Skin epidermis (tissue), 12 donors: ENCODE data around the gene SEC14L5.
"Not testable (repeated sequence)": the region's sequence is repeated elsewhere in the genome, so short reads cannot be mapped to it uniquely, and the experiment has no call there.

Source experiments
- H3K27ac ChIP-seq, 21 experiments: fragments of 200-600 bp; sonication (generic) in 11 of 21; one replicate each; pipeline ENCODE4 v1.5.0; 2020; ENCODE audit warnings: mild to moderate bottlenecking in 3 of 21, inconsistent platforms in 2 of 21, moderate library complexity in 2 of 21
- H3K4me3 ChIP-seq, 7 experiments: fragments of 200-600 bp; sonication (generic) in 2 of 7; one replicate each; pipeline ENCODE4 v1.5.0; 2020; ENCODE audit warnings: inconsistent platforms in 2 of 7, mild to moderate bottlenecking in 2 of 7, moderate library complexity in 1 of 7

The SEC14L5 gene

DNA sequence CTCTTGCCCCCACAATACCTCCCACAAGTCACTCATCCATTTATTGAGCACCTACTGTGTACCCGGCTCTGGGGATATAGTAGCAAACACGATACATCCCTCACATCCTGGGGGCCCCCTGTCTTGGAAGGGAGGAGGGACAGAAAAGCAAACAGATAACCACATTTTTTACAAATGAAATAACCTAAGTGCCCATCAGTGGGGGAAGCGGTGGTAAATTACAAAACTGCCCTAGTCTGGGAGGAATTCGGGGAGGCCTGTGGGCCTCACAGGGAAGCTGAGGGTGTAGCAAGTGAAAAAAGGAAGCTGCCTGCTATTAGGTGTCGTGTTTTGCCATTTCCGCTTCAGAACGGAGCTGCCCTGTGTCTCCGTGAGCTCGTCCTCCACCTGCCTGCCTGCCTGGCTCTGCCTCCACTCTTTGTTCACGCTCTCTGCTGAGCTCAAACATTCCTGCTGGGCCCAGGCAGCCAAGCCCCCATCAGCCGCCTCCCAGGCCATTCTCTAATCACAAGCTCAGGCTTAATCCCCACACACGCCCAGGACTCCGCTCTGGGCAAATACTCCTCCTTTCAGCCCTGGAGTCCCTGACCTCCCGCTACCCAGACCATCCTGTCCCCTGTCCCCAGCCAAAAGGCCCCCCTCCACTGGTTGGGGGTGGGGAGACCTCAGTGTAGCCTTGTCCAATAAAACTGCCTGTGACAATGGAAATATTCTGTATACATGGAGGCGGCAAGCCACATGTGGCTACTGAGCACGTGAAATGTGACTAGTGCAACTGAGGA lies 10.2 kb upstream of the SEC14L5 start:
- no peak overlapping the region for H3K4me3 ChIP-seq
- peak overlapping the region in 2 of 21 experiments; percentile 6 to 46 for H3K27ac ChIP-seq

DNA sequence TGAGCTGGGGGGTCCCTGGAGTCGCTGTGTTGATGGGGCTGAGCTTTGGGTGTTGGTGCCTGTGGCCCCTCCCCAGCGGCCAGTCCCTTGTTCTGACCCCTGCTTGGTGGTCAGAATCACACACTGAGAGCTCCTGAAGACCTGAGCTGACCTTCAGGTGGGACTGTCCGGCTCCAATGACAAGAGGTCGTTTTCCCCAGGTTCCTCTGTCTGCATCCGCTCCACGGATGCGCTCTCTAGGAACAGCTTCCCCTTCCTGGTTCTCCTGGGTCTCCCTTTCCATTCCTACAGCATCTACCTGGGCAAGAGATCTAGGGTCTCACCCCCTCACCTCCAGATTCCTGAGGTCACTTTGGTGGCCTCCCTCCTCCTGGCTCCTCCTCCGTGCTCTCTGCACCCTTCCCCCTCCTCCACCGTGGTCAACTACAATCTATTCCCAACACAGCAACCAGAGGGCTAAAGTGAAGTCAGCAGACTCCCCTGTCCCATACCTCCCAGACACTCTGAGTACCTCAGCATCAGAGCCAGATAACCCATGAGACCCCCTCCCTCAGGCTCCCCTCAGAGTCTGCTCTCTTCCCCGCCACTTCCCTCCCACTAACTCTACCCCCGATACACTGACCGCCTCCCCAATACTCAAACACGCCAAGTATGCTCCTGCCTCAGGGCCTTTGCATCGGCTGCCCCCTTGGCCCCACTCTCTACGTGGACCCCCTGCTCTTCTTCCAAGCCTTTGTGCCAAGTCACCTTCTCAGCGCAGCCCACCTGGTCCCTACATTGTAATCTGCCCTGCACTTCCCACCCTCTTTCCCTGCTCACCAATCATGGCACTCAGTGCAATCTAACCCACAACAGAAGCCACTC lies 9.0 kb upstream of the SEC14L5 start:
- no peak overlapping the region for H3K27ac ChIP-seq
- no peak overlapping the region for H3K4me3 ChIP-seq

GRCh38 chr16:4949986-4950385 lies 8.1 kb upstream of the SEC14L5 start:
- H3K4me3 ChIP-seq, result no peak overlapping the region
- H3K27ac ChIP-seq, result no peak overlapping the region

DNA sequence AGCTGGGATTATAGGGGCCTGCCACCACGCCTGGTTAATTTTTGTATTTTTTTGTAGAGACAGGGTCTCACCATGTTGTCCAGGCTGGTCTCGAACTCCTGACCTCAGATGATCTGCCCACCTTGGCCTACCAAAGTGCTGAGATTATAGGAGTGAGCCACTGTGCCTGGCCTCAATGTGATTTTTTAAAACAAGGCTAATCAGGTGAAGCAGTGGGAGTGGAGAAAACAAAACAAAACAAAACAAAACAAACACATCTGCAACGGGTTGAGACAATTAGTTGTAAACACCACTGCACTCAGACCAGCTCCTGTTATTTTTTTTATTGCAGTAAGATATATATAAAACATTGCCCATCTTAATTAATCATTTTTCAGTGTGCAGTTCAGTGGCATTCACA lies 6.5 kb upstream of the SEC14L5 start:
- not testable (repeated sequence) for H3K27ac ChIP-seq, H3K4me3 ChIP-seq

DNA sequence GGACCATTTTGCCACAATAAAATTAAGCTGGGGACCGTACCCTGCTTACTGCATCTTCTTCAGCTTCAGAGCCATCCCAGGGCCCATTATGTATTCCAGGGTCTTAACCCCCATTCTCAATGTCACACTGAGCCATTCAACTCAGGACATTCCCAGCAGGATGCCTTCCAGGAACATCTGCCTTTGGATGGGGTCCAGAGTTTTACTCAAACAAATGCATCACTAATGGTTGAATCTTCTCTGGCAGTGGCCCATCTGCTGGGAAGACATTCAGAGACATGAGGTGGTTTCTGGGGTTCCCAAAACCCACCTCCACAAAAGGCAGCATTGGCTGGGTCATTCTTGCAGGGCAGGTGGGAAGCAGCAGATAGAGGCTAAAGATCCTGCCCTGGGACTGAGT lies 3.4 kb upstream of the SEC14L5 start:
- H3K4me3 ChIP-seq, result no peak overlapping the region
- H3K27ac ChIP-seq, result no peak overlapping the region

DNA sequence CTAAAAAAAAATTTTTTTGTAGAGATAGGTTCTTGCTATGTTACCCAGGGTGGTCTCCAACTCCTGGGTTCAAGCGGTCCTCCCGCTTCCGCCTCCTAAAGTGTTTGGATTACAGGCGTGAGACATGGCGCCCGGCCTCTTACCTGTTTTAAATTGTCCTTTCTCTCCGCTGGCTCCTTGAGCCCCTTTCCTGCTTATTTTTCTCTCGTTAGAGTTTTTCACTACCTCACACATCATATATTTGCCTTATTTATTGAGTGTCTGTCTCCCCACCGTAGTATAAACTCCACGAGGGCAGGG lies 760 bp upstream of the SEC14L5 start:
- peak overlapping the region; percentile 21 to 52 (median 30) for H3K4me3 ChIP-seq
- peak overlapping the region in 2 of 21 experiments; percentile 1 to 29 for H3K27ac ChIP-seq

- H3K27ac ChIP-seq, result no peak overlapping the region
- H3K4me3 ChIP-seq, result peak overlapping the region; percentile 2 to 52 (median 30)
Observed at GRCh38 chr16:4958510-4959438, 644 bp downstream of the SEC14L5 start.

- Histone ChIP-seq H3K27ac (no peak overlapping the region), H3K4me3 (no peak overlapping the region)
Observed at GRCh38 chr16:4960579-4960978, 2.4 kb downstream of the SEC14L5 start.

- Histone ChIP-seq H3K4me3 (no peak overlapping the region), H3K27ac (no peak overlapping the region)
Observed at GRCh38 chr16:4962716-4963115, 4.6 kb downstream of the SEC14L5 start.

DNA sequence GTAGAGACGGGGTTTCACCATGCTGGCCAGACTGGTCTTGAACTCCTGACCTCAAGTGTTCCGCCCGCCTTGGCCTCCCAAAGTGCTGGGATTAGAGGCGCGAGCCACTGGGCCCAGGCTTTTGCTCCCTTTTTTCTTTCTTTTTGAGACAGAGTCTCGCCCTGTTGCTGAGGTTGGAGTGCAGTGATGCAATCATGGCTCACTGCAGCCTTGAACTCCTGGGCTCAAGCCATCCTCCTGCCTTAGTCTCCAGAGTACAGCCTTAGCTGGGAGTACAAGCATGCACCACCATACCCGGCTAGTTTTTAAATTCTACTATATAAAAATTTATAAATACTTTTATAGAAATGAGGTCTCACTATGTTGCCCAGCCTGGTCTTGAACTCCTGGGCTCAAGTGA lies 5.4 kb downstream of the SEC14L5 start:
- H3K27ac ChIP-seq, H3K4me3 ChIP-seq: not testable (repeated sequence)

DNA sequence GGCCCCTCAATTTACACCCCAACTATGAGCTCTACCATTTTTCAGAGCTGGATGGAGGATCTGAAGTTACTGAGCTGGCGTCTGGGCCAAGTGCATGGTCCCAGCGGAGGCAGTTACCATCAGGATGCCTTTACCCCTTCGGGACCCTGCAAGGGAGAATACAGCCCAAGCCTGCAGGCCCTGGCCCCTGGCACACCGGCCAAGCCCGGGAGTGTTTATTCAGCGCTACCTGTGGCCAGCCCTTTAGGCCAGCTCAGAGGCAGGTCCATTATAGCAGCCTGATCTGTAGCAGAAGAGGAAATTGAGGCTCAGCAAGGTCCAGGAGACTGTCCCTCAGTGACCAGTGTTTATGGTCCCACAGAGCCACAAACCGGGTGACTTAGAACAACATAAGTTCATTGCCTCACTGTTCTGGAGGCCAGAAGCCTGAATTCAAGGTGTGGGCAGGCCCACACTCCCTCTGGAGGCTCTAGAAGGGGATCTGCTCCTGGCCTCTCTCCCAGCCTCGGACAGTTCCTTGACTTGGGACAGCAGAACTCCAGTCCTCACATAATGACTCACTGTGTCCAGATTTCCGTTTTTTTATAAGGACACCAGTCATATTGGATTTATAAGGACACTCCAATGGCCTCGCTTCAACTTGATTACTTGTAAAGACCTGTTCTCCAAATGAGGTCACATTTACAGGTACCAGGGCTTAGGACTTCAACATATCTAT lies 8.8 kb downstream of the SEC14L5 start:
- no peak overlapping the region for H3K27ac ChIP-seq
- H3K4me3 ChIP-seq, result no peak overlapping the region

GRCh38 chr16:4968278-4968677 lies 10.1 kb downstream of the SEC14L5 start:
- H3K27ac ChIP-seq, H3K4me3 ChIP-seq: not testable (repeated sequence)

- Histone ChIP-seq H3K27ac (no peak overlapping the region), H3K4me3 (no peak overlapping the region)
Observed at GRCh38 chr16:4968879-4969483, 10.9 kb downstream of the SEC14L5 start.

DNA sequence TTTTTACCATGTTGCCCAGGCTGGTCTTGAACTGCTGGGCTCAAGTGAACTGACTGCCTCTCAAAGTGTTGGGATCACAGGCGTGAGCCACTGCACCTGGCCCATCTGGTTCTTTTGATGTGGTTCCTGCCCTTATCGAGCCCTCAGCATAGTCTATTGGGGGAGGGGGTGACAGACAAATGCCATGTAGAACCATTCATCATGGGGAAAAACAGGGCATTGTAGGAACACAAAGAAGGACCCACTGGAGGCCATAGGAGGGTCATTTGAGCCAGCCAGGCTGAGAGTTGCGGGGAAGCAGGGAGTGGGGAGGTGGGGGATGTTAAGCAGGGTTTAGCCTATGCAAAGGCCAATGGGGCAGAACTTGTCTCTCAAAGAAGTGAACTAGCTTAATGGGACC lies 11.9 kb downstream of the SEC14L5 start:
- H3K4me3 ChIP-seq, result no peak overlapping the region
- H3K27ac ChIP-seq, result no peak overlapping the region

DNA sequence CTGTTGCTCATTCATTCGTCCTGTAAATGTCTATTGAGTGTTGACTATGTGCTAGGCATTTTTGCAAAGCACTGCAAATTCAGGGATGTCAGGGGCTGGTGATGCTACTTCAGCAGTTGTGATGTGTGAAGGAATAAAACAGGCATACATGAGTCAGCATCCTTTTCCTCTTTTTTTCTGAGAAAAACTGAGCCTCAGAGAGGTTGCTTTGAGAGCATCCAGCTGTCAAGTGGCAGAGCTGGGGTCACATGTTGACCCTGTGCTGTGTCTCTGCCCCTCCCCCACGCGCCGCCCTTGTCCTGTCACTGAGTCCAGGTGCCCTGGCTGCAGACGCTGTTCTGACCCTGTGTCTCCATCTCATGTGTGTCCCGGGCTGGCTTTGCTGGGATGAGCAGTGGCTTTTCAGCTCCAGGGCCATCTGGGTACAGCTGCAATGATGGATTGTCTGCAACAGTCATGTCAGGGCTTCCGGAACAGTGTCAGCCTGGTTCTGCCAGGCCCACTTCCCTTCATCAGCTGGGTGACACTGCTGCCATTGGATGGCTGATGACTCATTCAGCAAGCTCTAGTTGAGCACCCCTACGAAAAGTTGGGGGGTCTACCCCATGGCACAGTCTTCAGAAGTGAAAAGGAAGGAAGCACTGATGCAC lies 14.9 kb downstream of the SEC14L5 start:
- no peak overlapping the region for H3K4me3 ChIP-seq
- no peak overlapping the region for H3K27ac ChIP-seq

DNA sequence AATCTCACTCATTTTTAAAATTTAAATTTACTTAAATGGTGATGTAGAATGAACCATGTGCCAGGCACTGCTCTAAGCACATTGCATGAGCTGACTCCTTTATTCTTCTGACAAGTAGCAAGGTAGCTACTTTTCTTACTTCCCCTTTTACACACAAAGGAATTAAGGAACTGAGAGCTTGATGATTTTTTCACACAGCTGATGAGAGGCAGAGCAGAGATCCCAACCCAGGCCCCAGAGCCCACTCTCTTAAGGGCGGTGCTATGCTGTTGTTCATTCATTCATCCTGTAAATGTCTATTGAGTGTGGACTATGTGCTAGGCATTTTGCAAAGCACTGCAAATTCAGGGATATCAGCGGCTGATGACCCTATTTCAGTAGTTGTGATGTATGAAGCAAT lies 17.9 kb downstream of the SEC14L5 start:
- no peak overlapping the region for H3K27ac ChIP-seq
- H3K4me3 ChIP-seq, result no peak overlapping the region

GRCh38 chr16:4976611-4977145 lies 18.5 kb downstream of the SEC14L5 start:
- no peak overlapping the region for H3K4me3 ChIP-seq
- no peak overlapping the region for H3K27ac ChIP-seq

- H3K27ac ChIP-seq, result no peak overlapping the region
- no peak overlapping the region for H3K4me3 ChIP-seq
Observed at GRCh38 chr16:4979164-4979563, 21.0 kb downstream of the SEC14L5 start.
